ENCODE results near the gene MYL12A. TPM values are rescaled to one million over a fixed set of nuclear protein-coding genes. Genes with fewer than 3 reads are reported as not detected.

Gene MYL12A
- total and polyA plus RNA-seq, 2 of the 13 experiments (the other 11 are each of a cell fraction or from before 2014, with no cell fraction given), result 261 to 277 TPM

- no peak for TF ChIP-seq ADNP (CRISPR knock-in tag; IDR thresholded peaks at IDR 0.05)
- TF ChIP-seq GRHL1 (CRISPR knock-in tag; conservative IDR thresholded peaks at IDR 0.05), result no peak
- peak; percentile 46; the same call in 1 of the 2 replicates for TF ChIP-seq ETV5 (CRISPR knock-in tag; IDR thresholded peaks at IDR 0.05; ENCODE audit: borderline replicate concordance)
- TF ChIP-seq ZNF605 (CRISPR knock-in tag; IDR thresholded peaks at IDR 0.05), result no peak
- no peak for TF ChIP-seq ZMYM2 (CRISPR knock-in tag; IDR thresholded peaks at IDR 0.05)
- no peak for TF ChIP-seq ZNF468 (CRISPR knock-in tag; IDR thresholded peaks at IDR 0.05)
- peak; percentile 45; the same call in 1 of the 2 replicates for TF ChIP-seq SP4 (CRISPR knock-in tag; IDR thresholded peaks at IDR 0.05)
- TF ChIP-seq XRCC5 (optimal IDR thresholded peaks at IDR 0.05; ENCODE audit: low read length), result peak; percentile 77
- peak; percentile 47 for TF ChIP-seq JARID2 (CRISPR knock-in tag; IDR thresholded peaks at IDR 0.05; ENCODE audit: insufficient replicate concordance)
- peak; percentile 73 for TF ChIP-seq RXRA (CRISPR knock-in tag; IDR thresholded peaks at IDR 0.05)
- no peak for TF ChIP-seq BHLHE40 (IDR thresholded peaks at IDR 0.05; ENCODE audit: low read length)
- TF ChIP-seq PRMT3 (CRISPR knock-in tag; IDR thresholded peaks at IDR 0.05; ENCODE audit: borderline replicate concordance, low read depth), result no peak
- TF ChIP-seq TBP (CRISPR knock-in tag; IDR thresholded peaks at IDR 0.05), result no peak
- no peak for TF ChIP-seq ZNF597 (CRISPR knock-in tag; IDR thresholded peaks at IDR 0.05)
- no peak for TF ChIP-seq SYNCRIP (IDR thresholded peaks at IDR 0.05; ENCODE audit: insufficient read depth, low read depth, low read length)
- peak; percentile 78 for TF ChIP-seq SAP130 (CRISPR knock-in tag; IDR thresholded peaks at IDR 0.05; ENCODE audit: low read depth)
- no peak for TF ChIP-seq ZUFSP (CRISPR knock-in tag; IDR thresholded peaks at IDR 0.05; ENCODE audit: borderline replicate concordance)
- TF ChIP-seq, protein P1, sequence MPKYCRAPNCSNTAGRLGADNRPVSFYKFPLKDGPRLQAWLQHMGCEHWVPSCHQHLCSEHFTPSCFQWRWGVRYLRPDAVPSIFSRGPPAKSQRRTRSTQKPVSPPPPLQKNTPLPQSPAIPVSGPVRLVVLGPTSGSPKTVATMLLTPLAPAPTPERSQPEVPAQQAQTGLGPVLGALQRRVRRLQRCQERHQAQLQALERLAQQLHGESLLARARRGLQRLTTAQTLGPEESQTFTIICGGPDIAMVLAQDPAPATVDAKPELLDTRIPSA (CRISPR knock-in tag; IDR thresholded peaks at IDR 0.05; ENCODE audit: borderline replicate concordance), result no peak
- TF ChIP-seq, protein P2, sequence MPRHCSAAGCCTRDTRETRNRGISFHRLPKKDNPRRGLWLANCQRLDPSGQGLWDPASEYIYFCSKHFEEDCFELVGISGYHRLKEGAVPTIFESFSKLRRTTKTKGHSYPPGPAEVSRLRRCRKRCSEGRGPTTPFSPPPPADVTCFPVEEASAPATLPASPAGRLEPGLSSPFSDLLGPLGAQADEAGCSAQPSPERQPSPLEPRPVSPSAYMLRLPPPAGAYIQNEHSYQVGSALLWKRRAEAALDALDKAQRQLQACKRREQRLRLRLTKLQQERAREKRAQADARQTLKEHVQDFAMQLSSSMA (CRISPR knock-in tag; IDR thresholded peaks at IDR 0.05), result no peak
- 0 out of 2 replicates have a peak, but pooled peaks have one; percentile 17 for TF ChIP-seq ZNF263 (CRISPR knock-in tag; IDR thresholded peaks at IDR 0.05)
- no peak for TF ChIP-seq ZNF644 (CRISPR knock-in tag; IDR thresholded peaks at IDR 0.05; ENCODE audit: low read depth)
- TF ChIP-seq ZNF430 (CRISPR knock-in tag; IDR thresholded peaks at IDR 0.05), result no peak
Measured at GRCh38 chr18:3245853-3246634, 1.6 kb upstream of the MYL12A start (continued).
